GM12874 (cell line): ENCODE measurements around the gene ITGB6.

ENCODE experiments used
- TF ChIP-seq, protein P1 (sequence below): IDR thresholded peaks from 2 replicates; pipeline ENCODE4 v1.5.1; 2011; ENCODE audit warnings: low read depth, mild to moderate bottlenecking, control low read depth, low read length, moderate library complexity; ENCODE audit not compliant: insufficient read depth

Gene ITGB6

DNA sequence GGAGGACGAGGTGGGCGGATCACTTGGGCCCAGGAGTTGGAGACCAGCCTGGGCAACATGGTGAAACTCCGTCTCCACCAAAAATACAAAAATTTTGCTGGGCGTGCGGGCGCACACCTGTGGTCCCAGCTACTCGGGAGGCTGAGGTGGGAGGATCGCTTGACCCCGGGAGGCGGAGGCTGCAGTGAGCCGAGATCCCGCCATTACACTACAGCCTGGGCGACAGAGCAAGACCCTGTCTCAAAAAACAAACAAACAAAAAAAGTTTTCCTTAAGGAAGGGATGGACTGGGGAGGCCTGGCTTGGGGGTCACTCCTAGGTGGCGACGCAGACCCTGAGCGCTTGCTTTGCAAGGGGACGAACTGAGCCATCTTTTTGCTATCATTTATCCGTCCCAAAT lies 138.5 kb downstream of the ITGB6 start:
- TF ChIP-seq, protein P1, sequence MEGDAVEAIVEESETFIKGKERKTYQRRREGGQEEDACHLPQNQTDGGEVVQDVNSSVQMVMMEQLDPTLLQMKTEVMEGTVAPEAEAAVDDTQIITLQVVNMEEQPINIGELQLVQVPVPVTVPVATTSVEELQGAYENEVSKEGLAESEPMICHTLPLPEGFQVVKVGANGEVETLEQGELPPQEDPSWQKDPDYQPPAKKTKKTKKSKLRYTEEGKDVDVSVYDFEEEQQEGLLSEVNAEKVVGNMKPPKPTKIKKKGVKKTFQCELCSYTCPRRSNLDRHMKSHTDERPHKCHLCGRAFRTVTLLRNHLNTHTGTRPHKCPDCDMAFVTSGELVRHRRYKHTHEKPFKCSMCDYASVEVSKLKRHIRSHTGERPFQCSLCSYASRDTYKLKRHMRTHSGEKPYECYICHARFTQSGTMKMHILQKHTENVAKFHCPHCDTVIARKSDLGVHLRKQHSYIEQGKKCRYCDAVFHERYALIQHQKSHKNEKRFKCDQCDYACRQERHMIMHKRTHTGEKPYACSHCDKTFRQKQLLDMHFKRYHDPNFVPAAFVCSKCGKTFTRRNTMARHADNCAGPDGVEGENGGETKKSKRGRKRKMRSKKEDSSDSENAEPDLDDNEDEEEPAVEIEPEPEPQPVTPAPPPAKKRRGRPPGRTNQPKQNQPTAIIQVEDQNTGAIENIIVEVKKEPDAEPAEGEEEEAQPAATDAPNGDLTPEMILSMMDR = no peak

DNA sequence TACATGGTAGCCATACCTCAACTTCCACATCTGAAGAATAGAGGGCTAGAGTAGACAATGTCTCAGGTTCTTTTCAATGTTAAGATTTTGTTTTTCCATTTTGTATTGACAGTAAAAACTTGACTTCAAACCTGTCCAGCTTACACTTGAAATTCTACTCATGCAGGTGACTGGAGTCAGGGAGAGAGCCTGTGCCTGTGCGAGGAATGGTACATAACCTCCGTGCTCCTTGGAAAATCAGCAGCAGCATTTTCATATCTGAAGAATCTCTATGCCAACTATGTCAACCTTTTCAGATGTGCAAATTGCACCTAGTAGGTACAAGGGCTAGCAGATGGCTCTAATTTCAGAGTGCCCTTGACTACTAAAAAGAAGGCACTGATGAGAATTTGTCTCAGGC lies 139.8 kb downstream of the ITGB6 start:
- TF ChIP-seq, protein P1 = no peak

DNA sequence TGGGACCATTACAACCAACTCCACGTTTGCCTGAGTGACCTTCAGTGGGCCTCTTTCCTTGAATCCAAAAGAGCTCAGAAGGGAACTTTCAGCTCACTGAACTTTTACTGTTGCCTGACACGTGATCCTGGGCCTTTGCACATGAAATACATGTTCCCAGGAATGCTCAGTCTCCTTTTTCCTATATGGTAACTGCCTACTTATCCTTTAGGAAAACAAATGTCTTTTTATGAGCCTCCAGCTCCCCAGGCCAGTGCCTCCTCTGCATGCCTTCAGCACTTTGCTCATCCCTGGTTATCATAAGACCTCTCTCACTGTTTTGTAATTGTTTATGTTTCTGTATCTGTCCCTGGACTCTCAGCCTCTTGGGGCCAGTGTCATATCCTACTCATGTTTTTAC lies 142.7 kb downstream of the ITGB6 start:
- TF ChIP-seq, protein P1 = no peak

DNA sequence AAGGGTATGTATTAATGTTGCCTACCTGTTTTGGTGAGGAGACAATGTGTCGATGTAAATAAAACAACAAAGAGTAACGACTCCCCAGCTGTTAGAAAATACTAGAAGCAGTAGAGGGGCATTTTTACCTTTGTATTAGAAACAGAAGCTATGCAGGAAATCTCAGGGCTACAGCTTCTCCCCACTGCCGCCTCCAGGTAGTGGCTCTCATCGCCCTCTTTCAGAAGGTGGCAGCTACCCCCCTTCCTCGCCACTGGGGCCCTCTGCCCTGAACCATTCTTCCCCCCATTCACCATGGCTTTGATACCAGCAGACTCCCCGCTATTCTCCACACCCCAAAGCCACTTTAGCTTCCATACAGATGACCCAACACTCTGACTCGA lies 144.4 kb downstream of the ITGB6 start:
- TF ChIP-seq, protein P1 = no peak

DNA sequence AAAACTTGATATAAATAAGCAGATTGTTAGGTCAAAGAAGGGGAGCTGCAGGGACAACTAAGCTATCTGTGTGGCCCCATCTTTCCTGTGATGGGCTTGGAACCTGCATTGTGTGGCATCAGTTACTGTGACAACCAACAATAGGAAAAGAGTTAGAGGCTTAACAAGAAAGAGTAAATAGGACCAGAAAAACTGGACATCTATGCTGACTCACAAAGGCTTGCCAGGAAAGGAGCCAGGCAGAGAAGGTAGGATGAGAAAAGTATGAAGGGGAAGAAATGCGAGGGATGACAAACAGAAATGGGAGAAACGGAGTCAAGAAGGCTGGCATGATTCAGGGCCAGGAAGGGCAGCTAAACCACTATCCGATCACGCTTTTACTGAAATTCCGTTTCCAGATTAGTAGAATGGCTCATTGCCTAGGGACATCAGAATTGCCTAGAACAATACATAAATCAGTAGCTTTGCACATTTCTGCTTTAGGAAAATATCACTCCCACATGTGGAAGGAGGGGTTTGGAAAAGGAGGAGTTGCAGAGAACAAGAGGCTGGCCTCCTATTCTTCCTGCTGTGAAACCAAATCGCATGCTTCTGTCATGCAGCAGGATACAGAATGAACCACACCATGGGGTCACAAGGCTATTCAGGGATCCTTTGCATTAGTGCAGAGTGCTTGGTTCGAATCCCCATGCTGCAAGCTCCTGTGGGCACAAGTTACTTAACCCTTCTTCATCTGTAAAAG lies 144.9 kb downstream of the ITGB6 start:
- TF ChIP-seq, protein P1 = no peak

DNA sequence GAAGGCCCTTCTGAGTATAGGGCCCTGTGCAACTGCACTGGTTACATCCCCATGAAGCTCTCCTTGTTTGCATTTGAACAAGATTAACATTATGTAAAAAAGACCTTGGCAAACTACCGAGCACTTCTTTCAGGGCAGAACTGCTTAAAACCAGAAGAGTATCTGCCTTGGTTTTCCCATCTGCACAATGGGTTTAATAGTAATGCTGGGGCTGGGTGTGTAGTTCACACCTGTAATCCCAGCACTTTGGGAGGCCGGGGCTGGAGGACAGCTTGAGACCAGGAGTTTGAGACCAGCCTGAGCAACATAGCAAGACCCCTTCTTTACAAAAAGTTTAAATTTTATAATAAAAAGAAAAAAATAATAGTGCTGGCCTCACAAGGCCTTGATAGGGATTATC lies 146.1 kb downstream of the ITGB6 start:
- TF ChIP-seq, protein P1 = no peak

DNA sequence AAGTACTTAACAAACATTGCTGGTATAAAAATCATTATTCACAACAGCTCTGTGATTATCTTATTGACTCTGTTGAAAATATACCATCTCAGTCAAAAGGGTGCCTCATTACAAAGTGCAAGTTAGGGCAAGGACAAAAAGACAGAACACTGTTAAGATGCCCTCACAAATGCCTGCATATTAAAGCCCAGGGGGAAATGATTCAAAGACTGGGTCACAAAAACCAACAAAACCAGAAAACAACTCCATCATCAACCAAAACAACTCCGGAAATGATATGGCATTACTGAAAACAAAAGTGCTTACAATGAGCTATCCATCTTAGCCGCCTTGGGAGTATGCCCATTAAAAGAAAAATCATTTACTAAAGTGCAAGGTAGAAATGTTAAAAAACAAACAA lies 147.5 kb downstream of the ITGB6 start:
- TF ChIP-seq, protein P1 = no peak
